Sigmoid colon (tissue), 7 donors: Measurements from ENCODE around the gene HEATR5B. TPM values are rescaled to one million over a fixed set of nuclear protein-coding genes. Genes with fewer than 3 reads are reported as not detected.

Source experiments
- DNase-seq: peaks from one replicate; pipeline ENCODE4 v3.0.0-alpha.2; 2019
- H3K27ac ChIP-seq, 4 donors: fragments of 200-600 bp; sonication (generic); one replicate each; pipeline ENCODE4 v1.5.1; 2016 to 2019; ENCODE audit warnings: mild to moderate bottlenecking in 1 of 4
- H3K27me3 ChIP-seq, 3 donors: fragments of 200-600 bp; sonication (generic); one replicate each; pipeline ENCODE4 v1.5.1; 2019; ENCODE audit warnings: mild to moderate bottlenecking in 1 of 3
- H3K36me3 ChIP-seq, 4 donors: fragments of 200-600 bp; sonication (generic); one replicate each; pipeline ENCODE4 v1.5.1; 2016 to 2019
- H3K4me1 ChIP-seq, 4 donors: fragments of 200-600 bp; sonication (generic); one replicate each; pipeline ENCODE4 v1.5.1; 2017 to 2019
- H3K4me3 ChIP-seq, 4 donors: fragments of 200-600 bp; sonication (generic); one replicate each; pipeline ENCODE4 v1.5.1; 2017 to 2019; ENCODE audit warnings: mild to moderate bottlenecking in 2 of 4, moderate library complexity in 1 of 4
- H3K9me3 ChIP-seq, 4 donors: fragments of 200-600 bp in 3 of 4; sonication (generic) in 3 of 4; one replicate each; pipeline versions ENCODE4 v1.5.1 to v1.6.1; 2013 to 2019
- EP300 ChIP-seq, 4 donors: sonication (generic); formaldehyde crosslinking; IDR thresholded peaks; one replicate each; pipeline ENCODE4 v1.6.1; 2017; ENCODE audit warnings: antibody characterized with exemption in 4 of 4
- POLR2A ChIP-seq, 2 donors: fragments of 450-650 bp; IDR thresholded peaks; one replicate each; pipeline ENCODE4 v1.6.1; 2016; ENCODE audit warnings: antibody characterized with exemption in 2 of 2, mild to moderate bottlenecking in 2 of 2, moderate library complexity in 2 of 2
- POLR2AphosphoS5 ChIP-seq, 4 donors: sonication (generic); formaldehyde crosslinking; IDR thresholded peaks; one replicate each; pipeline ENCODE4 v1.6.1; 2017; ENCODE audit warnings: antibody characterized with exemption in 4 of 4
- WGBS, 2 donors: extraction: QIAGEN DNeasy Blood & Tissue Kit; methylation state at CpG; one replicate each; pipeline ENCODE4 v1.1.7; 2013; 5-methylcytosine and 5-hydroxymethylcytosine counted together
- intact Hi-C: fragments of 100-400 bp; cut with DNase I; formaldehyde crosslinking; loops from one replicate; pipeline ENCODE4 v1.15.1; 2023
- polyA plus RNA-seq, 3 donors: library from polyadenylated mRNA; stranded (reverse); fragments of 200-250 nt; gene quantifications; one replicate each; pipeline ENCODE4 v1.2.3, GENCODE V29; 2013
- total RNA-seq, 4 donors: library from RNA; depleted of rRNA; stranded (reverse); fragments of >200 nt; gene quantifications; one replicate each; pipeline ENCODE4 v1.1.0, GENCODE V29; 2016
- TF ChIP-seq, protein P1 (sequence below), 4 experiments: fragments of 450-650 bp in 3 of 4; fragments of 200-600 bp in 1 of 4; IDR thresholded peaks; one replicate each; pipeline ENCODE4 v1.5.1; 2016 to 2019; ENCODE audit warnings: antibody characterized with exemption in 4 of 4, mild to moderate bottlenecking in 3 of 4, moderate library complexity in 2 of 4
- donor health status: healthy with polysubstance abuse.
- donor health status: Bipolar disorder and iron deficiency.
- donor health status: healthy.

The HEATR5B gene
- total and polyA plus RNA-seq, 7 donors = 3.0 to 24.7 (median 16.6) TPM

DNA sequence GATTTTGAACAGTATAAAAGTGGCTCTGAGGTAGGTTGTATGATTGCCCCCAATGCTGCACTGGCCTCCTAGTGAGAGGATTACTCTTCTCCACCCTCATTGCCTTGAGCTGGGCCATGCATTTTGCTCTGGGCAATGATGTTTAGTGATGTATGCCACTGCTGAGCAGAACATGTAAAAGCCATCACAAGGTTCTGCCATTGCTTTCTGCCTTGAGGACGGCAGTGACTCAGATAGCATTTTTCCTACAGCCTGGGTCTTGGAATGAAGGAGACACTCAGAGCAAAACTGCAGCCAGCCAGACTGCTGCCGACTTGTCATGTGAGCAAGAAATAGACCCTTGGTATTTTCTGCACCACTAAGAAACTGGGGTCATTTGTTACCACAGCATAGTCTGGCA lies 27.8 kb upstream of the HEATR5B start:
- Histone ChIP-seq H3K27me3 (no peaks in the 10 kb centered on the region), H3K36me3 (peaks cover 3 to 81% (median 29%) of the 10 kb centered on the region in 4 donors), H3K4me1 (no peaks in the 10 kb centered on the region), H3K4me3 (no peak overlapping the region), H3K9me3 (no peaks in the 10 kb centered on the region), H3K27ac (no peak overlapping the region)
- intact Hi-C loops = no loop called here
- DNase-seq = no peak
- no peak for TF ChIP-seq EP300 (IDR thresholded peaks at IDR 0.05)
- TF ChIP-seq, protein P1, sequence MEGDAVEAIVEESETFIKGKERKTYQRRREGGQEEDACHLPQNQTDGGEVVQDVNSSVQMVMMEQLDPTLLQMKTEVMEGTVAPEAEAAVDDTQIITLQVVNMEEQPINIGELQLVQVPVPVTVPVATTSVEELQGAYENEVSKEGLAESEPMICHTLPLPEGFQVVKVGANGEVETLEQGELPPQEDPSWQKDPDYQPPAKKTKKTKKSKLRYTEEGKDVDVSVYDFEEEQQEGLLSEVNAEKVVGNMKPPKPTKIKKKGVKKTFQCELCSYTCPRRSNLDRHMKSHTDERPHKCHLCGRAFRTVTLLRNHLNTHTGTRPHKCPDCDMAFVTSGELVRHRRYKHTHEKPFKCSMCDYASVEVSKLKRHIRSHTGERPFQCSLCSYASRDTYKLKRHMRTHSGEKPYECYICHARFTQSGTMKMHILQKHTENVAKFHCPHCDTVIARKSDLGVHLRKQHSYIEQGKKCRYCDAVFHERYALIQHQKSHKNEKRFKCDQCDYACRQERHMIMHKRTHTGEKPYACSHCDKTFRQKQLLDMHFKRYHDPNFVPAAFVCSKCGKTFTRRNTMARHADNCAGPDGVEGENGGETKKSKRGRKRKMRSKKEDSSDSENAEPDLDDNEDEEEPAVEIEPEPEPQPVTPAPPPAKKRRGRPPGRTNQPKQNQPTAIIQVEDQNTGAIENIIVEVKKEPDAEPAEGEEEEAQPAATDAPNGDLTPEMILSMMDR (IDR thresholded peaks at IDR 0.05) = no peak
- TF ChIP-seq POLR2AphosphoS5 (IDR thresholded peaks at IDR 0.05) = no peak
- no peak for TF ChIP-seq POLR2A (IDR thresholded peaks at IDR 0.05)
- WGBS, 2 donors = 73 to 99% methylated on average over 2 of the region's 2 CpGs

DNA sequence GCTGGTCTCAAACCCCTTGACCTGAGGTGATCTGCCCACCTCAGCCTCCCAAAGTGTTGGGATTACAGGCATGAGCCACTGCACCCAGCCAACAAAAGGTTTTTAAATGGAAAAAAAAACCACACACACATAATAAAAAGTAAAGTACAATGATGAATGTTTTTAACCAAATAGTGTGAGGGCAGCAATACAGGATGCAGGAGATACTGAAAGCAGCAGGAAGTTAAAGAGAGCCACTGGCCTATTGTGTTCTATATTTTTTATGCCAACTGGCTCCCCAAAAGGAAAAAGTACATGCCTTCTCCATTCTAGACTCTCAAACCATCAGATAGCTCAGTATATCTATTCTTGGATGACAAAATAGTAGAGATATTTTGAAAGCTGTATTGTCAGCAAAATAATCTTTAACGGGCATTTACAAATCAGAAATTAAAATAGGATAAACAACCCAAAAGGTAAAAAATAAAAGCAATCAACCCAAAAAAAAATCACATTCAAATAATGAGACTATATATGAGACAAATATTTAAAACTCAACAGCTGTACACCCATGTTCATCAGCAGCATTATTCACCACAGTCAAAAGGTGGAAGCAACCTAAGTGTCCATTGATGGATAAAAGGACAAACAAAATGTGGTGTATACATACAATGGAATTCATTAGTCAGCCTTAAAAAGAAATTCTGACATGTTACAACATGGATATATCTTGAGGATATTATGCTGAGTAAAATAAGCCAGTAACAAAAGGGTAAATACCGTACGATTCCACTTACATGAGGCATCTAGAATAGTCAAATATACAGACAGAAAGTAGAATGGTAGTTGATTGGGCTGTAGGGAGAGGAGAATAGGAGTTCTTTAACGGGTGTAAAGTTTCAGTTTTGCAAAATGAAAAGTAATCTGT lies 26.4 kb upstream of the HEATR5B start:
- 95 to 96% methylated on average over 4 of the region's 4 CpGs for WGBS, 2 donors
- Histone ChIP-seq H3K27ac (no peak overlapping the region), H3K27me3 (no peaks in the 10 kb centered on the region), H3K4me3 (no peak overlapping the region), H3K4me1 (no peaks in the 10 kb centered on the region), H3K9me3 (no peaks in the 10 kb centered on the region), H3K36me3 (peaks cover 13 to 81% (median 30%) of the 10 kb centered on the region in 4 donors)
- intact Hi-C loops = no loop called here
- no peak for DNase-seq
- TF ChIP-seq POLR2AphosphoS5 (IDR thresholded peaks at IDR 0.05) = no peak
- TF ChIP-seq, protein P1 (IDR thresholded peaks at IDR 0.05) = no peak
- TF ChIP-seq POLR2A (IDR thresholded peaks at IDR 0.05) = no peak
- TF ChIP-seq EP300 (IDR thresholded peaks at IDR 0.05) = no peak

DNA sequence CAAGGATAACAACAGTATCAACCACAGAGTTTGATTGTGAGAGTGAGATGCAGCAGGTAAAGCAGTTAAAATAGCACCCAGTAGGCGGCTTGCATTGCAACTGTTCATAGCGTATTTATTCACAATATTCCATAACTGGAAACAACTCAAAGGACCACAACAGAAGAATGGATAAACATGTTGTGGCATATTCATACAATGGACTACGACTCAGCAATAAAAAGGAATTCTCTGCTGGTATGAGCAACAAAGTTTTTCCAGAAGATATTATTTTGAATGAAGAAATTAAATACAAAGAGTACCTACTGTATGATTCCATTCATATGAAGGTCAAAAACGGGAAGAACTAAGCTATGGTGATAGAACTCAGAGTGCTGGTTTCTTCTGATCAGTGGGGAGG lies 25.4 kb upstream of the HEATR5B start:
- H3K4me3 ChIP-seq = no peak overlapping the region
- intact Hi-C loops = no loop called here
- no peak for TF ChIP-seq EP300 (IDR thresholded peaks at IDR 0.05)
- TF ChIP-seq POLR2A (IDR thresholded peaks at IDR 0.05) = no peak
- TF ChIP-seq POLR2AphosphoS5 (IDR thresholded peaks at IDR 0.05) = no peak
- TF ChIP-seq, protein P1 (IDR thresholded peaks at IDR 0.05) = no peak
- DNase-seq = no peak
- no peaks in the 10 kb centered on the region for H3K27me3 ChIP-seq
- no peaks in the 10 kb centered on the region for H3K4me1 ChIP-seq
- no peaks in the 10 kb centered on the region for H3K9me3 ChIP-seq
- peaks cover 13 to 81% (median 34%) of the 10 kb centered on the region in 4 donors for H3K36me3 ChIP-seq
- H3K27ac ChIP-seq = no peak overlapping the region
- 93 to 96% methylated on average over 4 of the region's 4 CpGs for WGBS, 2 donors

DNA sequence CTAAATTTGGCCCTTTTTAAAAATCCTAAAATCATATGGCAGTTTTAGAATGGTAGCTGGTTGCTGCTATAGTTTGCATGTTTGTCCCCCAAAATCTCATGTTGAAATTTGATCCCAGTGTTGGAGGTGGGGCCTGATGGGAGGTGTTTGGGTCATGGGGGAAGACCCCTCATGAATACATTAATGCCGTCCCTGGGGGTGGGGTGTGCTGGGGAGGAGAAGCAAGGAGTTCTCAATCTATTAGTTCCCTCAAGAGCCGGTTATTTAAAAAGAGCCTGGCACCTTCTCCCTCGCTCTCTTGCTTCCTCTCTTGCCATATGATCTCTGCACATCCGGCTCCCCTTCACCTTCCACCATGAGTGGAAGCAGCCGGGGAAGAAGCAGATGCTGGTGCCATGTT lies 21.0 kb upstream of the HEATR5B start:
- WGBS, 2 donors = 91 to 95% methylated on average over 5 of the region's 5 CpGs
- no peak overlapping the region for H3K4me3 ChIP-seq
- H3K36me3 ChIP-seq = peaks cover 13 to 87% (median 43%) of the 10 kb centered on the region in 4 donors
- H3K4me1 ChIP-seq = no peaks in the 10 kb centered on the region
- no peaks in the 10 kb centered on the region for H3K9me3 ChIP-seq
- H3K27ac ChIP-seq = no peak overlapping the region
- TF ChIP-seq, protein P1 (IDR thresholded peaks at IDR 0.05) = no peak
- TF ChIP-seq POLR2A (IDR thresholded peaks at IDR 0.05) (no peak), EP300 (IDR thresholded peaks at IDR 0.05) (no peak), POLR2AphosphoS5 (IDR thresholded peaks at IDR 0.05) (no peak)
- intact Hi-C loops = no loop called here
- DNase-seq = no peak
- H3K27me3 ChIP-seq = no peaks in the 10 kb centered on the region
